GM18526 (cell line): Measurements from ENCODE around the gene PYHIN1.

ENCODE experiments used
- POLR2A ChIP-seq: IDR thresholded peaks from 3 replicates; pipeline ENCODE4 v1.6.1; 2011; ENCODE audit not compliant: insufficient read length; ENCODE audit errors: extremely low read depth

The PYHIN1 gene

GRCh38 chr1:158931055-158931737, at the start of gene PYHIN1:
TSS of gene PYHIN1 (plus strand) at chr1:158931552. CDS start at chr1:158936911, 5,359 bp downstream.
- no peak for TF ChIP-seq POLR2A

- no peak for TF ChIP-seq POLR2A
Observed at GRCh38 chr1:158893654-158894053, 37.7 kb upstream of the PYHIN1 start.

GRCh38 chr1:158898722-158899121, 32.6 kb upstream of the PYHIN1 start:
- TF ChIP-seq POLR2A, result no peak

GRCh38 chr1:158901623-158902022, 29.7 kb upstream of the PYHIN1 start:
- no peak for TF ChIP-seq POLR2A

- TF ChIP-seq POLR2A, result no peak
Observed at GRCh38 chr1:158916085-158916484, 15.3 kb upstream of the PYHIN1 start.

- no peak for TF ChIP-seq POLR2A
Observed at GRCh38 chr1:158924677-158925076, 6.7 kb upstream of the PYHIN1 start.

- TF ChIP-seq POLR2A, result no peak
Observed at GRCh38 chr1:158930504-158930903, 848 bp upstream of the PYHIN1 start.

- no peak for TF ChIP-seq POLR2A
Observed at GRCh38 chr1:158932171-158932570, 819 bp downstream of the PYHIN1 start.

- no peak for TF ChIP-seq POLR2A
Observed at GRCh38 chr1:158933621-158934020, 2.3 kb downstream of the PYHIN1 start.

GRCh38 chr1:158939180-158939579, 7.8 kb downstream of the PYHIN1 start:
- no peak for TF ChIP-seq POLR2A

GRCh38 chr1:158941317-158941716, 10.0 kb downstream of the PYHIN1 start:
- no peak for TF ChIP-seq POLR2A

- no peak for TF ChIP-seq POLR2A
Observed at GRCh38 chr1:158942490-158942889, 11.1 kb downstream of the PYHIN1 start.

GRCh38 chr1:158943059-158943458, 11.7 kb downstream of the PYHIN1 start:
- TF ChIP-seq POLR2A, result no peak

- no peak for TF ChIP-seq POLR2A
Observed at GRCh38 chr1:158945061-158945460, 13.7 kb downstream of the PYHIN1 start.

- TF ChIP-seq POLR2A, result no peak
Observed at GRCh38 chr1:158946785-158947184, 15.4 kb downstream of the PYHIN1 start.

- TF ChIP-seq POLR2A, result no peak
Observed at GRCh38 chr1:158951956-158952355, 20.6 kb downstream of the PYHIN1 start.

GRCh38 chr1:158952416-158952815, 21.1 kb downstream of the PYHIN1 start:
- TF ChIP-seq POLR2A, result no peak

GRCh38 chr1:158961178-158961577, 29.8 kb downstream of the PYHIN1 start:
- no peak for TF ChIP-seq POLR2A

- no peak for TF ChIP-seq POLR2A
Observed at GRCh38 chr1:158962983-158963382, 31.6 kb downstream of the PYHIN1 start.
